NB4 (cell line): Measurements from ENCODE around the gene FOXI1.

Source experiments
- MYC ChIP-seq: IDR thresholded peaks from 2 replicates; pipeline ENCODE4 v1.6.1; 2011; ENCODE audit warnings: low read depth, low read length
- POLR2A ChIP-seq: IDR thresholded peaks from 2 replicates; pipeline ENCODE4 v1.6.1; 2011; ENCODE audit warnings: mild to moderate bottlenecking; ENCODE audit not compliant: insufficient read length; ENCODE audit errors: extremely low read depth
- TF ChIP-seq, protein P1 (sequence below): IDR thresholded peaks from one replicate; pipeline ENCODE4 v1.5.1; 2012; ENCODE audit warnings: low read depth, low read length
- TF ChIP-seq, protein P2 (sequence below): IDR thresholded peaks from 2 replicates; pipeline ENCODE4 v1.6.1; 2011; ENCODE audit warnings: low read depth, low read length

- TF ChIP-seq, protein P1, sequence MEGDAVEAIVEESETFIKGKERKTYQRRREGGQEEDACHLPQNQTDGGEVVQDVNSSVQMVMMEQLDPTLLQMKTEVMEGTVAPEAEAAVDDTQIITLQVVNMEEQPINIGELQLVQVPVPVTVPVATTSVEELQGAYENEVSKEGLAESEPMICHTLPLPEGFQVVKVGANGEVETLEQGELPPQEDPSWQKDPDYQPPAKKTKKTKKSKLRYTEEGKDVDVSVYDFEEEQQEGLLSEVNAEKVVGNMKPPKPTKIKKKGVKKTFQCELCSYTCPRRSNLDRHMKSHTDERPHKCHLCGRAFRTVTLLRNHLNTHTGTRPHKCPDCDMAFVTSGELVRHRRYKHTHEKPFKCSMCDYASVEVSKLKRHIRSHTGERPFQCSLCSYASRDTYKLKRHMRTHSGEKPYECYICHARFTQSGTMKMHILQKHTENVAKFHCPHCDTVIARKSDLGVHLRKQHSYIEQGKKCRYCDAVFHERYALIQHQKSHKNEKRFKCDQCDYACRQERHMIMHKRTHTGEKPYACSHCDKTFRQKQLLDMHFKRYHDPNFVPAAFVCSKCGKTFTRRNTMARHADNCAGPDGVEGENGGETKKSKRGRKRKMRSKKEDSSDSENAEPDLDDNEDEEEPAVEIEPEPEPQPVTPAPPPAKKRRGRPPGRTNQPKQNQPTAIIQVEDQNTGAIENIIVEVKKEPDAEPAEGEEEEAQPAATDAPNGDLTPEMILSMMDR, result no peak
- TF ChIP-seq, protein P2, sequence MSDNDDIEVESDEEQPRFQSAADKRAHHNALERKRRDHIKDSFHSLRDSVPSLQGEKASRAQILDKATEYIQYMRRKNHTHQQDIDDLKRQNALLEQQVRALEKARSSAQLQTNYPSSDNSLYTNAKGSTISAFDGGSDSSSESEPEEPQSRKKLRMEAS, result no peak
- no peak for TF ChIP-seq MYC
- TF ChIP-seq POLR2A, result no peak
Measured at GRCh38 chr5:170104299-170104698, 1.4 kb upstream of the FOXI1 start.
